Fibroblast of pulmonary artery (primary cell): ENCODE data around the gene PLCXD3.
"Not testable (repeated sequence)": the region's sequence is repeated elsewhere in the genome, so short reads cannot be mapped to it uniquely, and the experiment has no call there.

Experiments
- DNase-seq: peaks from one replicate; pipeline ENCODE4 v3.0.0-alpha.2; 2010; ENCODE audit warnings: low read depth
- H3K4me3 ChIP-seq: replicated peaks from 2 replicates; pipeline ENCODE4 v1.5.1; 2011; ENCODE audit warnings: low read depth, mild to moderate bottlenecking, control low read depth, low read length, moderate library complexity
- CTCF ChIP-seq: IDR thresholded peaks from 2 replicates; pipeline ENCODE4 v1.5.1; 2011; ENCODE audit warnings: mild to moderate bottlenecking, control low read depth, low read length, inconsistent platforms; ENCODE audit errors: missing control alignments

PLCXD3 gene

DNA sequence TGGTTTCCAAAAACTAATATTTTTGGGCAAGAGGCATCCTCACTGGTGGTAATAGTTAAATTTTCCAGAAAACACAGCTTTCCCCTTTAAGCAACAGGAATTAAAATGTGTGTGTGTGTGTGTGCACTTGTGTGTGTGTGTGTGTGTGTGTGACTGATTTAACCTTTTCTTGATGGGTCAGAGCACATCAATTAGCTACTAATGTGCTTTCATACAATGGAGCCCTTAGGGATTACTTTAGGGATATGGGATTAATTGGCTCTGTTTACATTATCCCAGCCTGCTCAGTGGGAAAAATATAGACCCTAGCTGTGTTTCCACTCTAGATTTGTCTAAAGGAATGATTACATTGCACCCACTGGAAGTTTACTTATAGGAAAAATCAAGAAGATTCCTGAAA lies 6.5 kb downstream of the PLCXD3 start:
- no peak for TF ChIP-seq CTCF
- H3K4me3 ChIP-seq, result no peak overlapping the region
- no peak for DNase-seq

DNA sequence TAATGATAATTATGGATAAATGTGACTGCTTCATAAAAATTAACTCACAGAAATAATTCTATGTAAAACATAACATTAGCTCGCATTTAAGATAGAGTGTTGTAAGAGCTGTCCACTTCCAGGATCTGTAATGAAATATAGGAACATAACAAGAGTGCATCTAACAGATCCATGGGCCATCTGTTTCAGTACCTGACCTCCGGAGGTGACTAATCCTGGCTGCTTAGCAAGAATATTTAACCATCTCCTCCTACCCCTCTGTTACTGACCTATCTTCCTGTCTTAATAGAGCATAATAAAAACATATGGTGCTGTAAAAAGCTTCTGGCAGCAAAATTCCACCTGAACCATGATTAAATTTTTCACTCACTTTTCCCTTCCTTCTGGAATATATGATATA lies 7.1 kb downstream of the PLCXD3 start:
- no peak for DNase-seq
- TF ChIP-seq CTCF, result no peak
- no peak overlapping the region for H3K4me3 ChIP-seq

GRCh38 chr5:41493490-41494126 lies 16.8 kb downstream of the PLCXD3 start:
- DNase-seq, H3K4me3 ChIP-seq: not testable (repeated sequence)

DNA sequence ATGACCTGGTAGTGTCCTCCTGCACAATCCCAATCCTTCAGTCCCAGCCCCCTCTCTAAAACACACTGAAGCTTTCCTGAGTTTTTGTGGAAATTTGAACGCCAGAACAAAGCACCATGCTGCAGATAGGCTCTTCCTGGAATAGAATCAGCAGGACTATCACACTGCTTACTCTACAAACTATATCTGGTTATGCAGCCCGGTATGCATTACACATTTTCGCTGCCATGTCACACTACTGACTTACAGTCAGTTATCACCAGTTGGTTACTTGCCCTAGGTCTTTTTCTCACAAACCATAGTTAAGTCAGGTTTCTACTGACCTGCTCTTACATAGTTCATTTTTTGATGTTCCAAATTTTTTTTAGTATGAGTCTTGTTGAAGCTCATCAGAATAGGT lies 24.9 kb downstream of the PLCXD3 start:
- no peak for DNase-seq
- no peak overlapping the region for H3K4me3 ChIP-seq
- TF ChIP-seq CTCF, result no peak

DNA sequence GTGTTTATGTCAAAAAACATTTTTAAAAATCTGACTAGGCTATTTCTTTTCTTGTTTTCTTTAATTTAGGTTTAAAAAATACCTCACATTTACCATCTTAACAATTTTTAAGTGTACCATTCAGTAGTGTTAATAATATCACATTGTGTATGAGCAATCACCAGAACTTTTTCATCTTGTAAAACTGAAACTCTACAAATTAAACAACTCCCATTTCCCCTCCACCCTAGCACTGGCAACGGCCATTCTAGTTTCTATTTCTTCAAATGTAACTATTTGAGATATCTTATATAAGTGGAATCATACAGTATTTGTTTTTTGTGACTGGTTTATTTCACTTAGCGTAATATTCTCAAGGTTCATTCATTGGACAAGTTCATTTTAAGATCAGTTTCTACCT lies 27.7 kb downstream of the PLCXD3 start:
- no peak for DNase-seq
- H3K4me3 ChIP-seq, result no peak overlapping the region
- TF ChIP-seq CTCF, result no peak

DNA sequence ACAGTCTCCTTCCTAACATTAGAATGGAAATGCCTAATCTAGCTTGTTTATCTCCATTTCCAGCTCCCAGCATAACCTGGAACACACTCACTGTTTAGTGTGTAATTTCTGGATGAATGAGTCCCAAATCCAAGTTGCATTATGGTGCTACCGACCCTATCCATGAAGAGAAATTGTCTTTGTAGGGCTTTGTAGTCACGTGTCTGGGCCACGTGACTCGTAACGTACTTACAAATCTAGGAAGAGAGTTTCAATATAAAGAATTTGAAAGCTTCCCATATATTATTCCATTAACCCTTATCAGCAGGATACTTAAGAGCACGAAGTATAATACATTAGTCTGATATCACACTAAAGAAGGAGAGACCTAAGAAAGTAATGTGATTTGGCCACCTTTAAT lies 28.2 kb downstream of the PLCXD3 start:
- TF ChIP-seq CTCF, result no peak
- H3K4me3 ChIP-seq, result no peak overlapping the region
- no peak for DNase-seq

DNA sequence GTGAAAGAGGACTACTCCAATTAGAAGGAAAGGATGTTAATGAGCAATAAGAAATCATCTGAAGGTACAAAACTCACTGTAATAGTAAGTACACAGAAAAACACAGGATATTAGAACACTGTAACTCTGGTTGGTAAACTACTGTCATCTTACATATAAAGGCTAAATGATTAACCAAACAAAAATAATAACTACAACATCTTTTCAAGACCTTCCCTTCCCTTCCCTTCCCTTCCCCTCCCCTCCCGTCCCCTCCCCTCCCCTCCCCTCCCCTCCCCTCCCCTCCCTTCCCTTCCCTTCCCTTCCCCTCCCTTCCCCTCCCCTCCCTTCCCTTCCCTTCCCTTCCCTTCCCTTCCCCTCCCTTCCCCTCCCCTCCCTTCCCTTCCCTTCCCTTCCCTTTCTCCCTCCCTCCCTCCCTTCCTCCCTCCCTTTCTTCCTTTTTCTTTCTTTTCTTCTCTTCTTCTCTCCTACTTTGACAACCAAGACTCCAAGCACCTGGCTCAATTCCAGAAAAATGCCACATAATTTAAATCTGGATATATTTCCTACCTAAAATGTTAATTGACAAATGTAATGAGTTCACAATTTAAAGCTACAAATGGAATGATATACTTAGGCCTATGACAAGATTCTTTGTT lies 38.7 kb downstream of the PLCXD3 start:
- not testable (repeated sequence) for DNase-seq, H3K4me3 ChIP-seq

- no peak overlapping the region for H3K4me3 ChIP-seq
- TF ChIP-seq CTCF, result no peak
- peak; percentile 17 for DNase-seq
These were observed 44.8 kb downstream of the PLCXD3 start for GRCh38 chr5:41465493-41466171.
